BLaER1 treated with 17β-estradiol and CSF1 and Interleukin-3, amounts not matched to agents 10 nM and 100 nM (cell line): ENCODE results near the gene STK32B.
"Not testable (repeated sequence)": the region's sequence is repeated elsewhere in the genome, so short reads cannot be mapped to it uniquely, and the experiment has no call there.

Experiments
- H3K27ac ChIP-seq, 11 experiments: shearing (Covaris generic); formaldehyde crosslinking; 2 replicates each; pipeline ENCODE4 v1.8.1; 2022
- H3K27me3 ChIP-seq, 11 experiments: shearing (Covaris generic); formaldehyde crosslinking; 2 replicates each; pipeline ENCODE4 v1.8.1; 2022
- H3K36me3 ChIP-seq, 11 experiments: shearing (Covaris generic); formaldehyde crosslinking; 2 replicates each; pipeline ENCODE4 v1.8.1; 2022
- H3K4me1 ChIP-seq, 10 experiments: shearing (Covaris generic); formaldehyde crosslinking; 2 replicates each; pipeline ENCODE4 v1.8.1; 2022
- H3K4me2 ChIP-seq, 11 experiments: shearing (Covaris generic); formaldehyde crosslinking; 2 replicates each; pipeline ENCODE4 v1.8.1; 2022
- H3K4me3 ChIP-seq, 10 experiments: shearing (Covaris generic); formaldehyde crosslinking; 2 replicates each; pipeline ENCODE4 v1.8.1; 2022
- H3K9ac ChIP-seq, 11 experiments: shearing (Covaris generic); formaldehyde crosslinking; 2 replicates each; pipeline ENCODE4 v1.8.1; 2022
- H3K9me3 ChIP-seq, 11 experiments: shearing (Covaris generic); formaldehyde crosslinking; replicated peaks in 1 of 11; 2 replicates each; pipeline ENCODE4 v1.8.1; 2022
- H4K20me1 ChIP-seq, 11 experiments: shearing (Covaris generic); formaldehyde crosslinking; 2 replicates each; pipeline ENCODE4 v1.8.1; 2022
- Cebpa-rat ChIP-seq, 11 experiments: shearing (Covaris generic); IDR thresholded peaks; 2 replicates each; pipeline ENCODE4 v1.8.1; 2022

The STK32B gene

GRCh38 chr4:5260121-5260520 lies 208.8 kb downstream of the STK32B start:
- no peaks in the 10 kb centered on the region; a peak in 1 of 22 replicates for H4K20me1 ChIP-seq
- no peak overlapping the region for H3K27ac ChIP-seq
- H3K36me3 ChIP-seq: no peaks in the 10 kb centered on the region
- H3K4me3 ChIP-seq: no peak overlapping the region
- no peaks in the 10 kb centered on the region for H3K9me3 ChIP-seq
- no peak overlapping the region for H3K9ac ChIP-seq
- H3K27me3 ChIP-seq: no peaks in the 10 kb centered on the region
- TF ChIP-seq Cebpa-rat (IDR thresholded peaks at IDR 0.05): no peak
- H3K4me2 ChIP-seq: no peak overlapping the region
- H3K4me1 ChIP-seq: no peaks in the 10 kb centered on the region

GRCh38 chr4:5261866-5262265 lies 210.6 kb downstream of the STK32B start:
- H3K36me3 ChIP-seq: no peaks in the 10 kb centered on the region
- no peaks in the 10 kb centered on the region for H3K9me3 ChIP-seq
- H3K4me1 ChIP-seq: no peaks in the 10 kb centered on the region
- no peak for TF ChIP-seq Cebpa-rat (IDR thresholded peaks at IDR 0.05)
- H3K27ac ChIP-seq: no peak overlapping the region
- no peaks in the 10 kb centered on the region; a peak in 1 of 22 replicates for H4K20me1 ChIP-seq
- H3K4me2 ChIP-seq: no peak overlapping the region
- H3K27me3 ChIP-seq: no peaks in the 10 kb centered on the region
- no peak overlapping the region for H3K4me3 ChIP-seq
- no peak overlapping the region for H3K9ac ChIP-seq

- Histone ChIP-seq H3K9me3 (no peaks in the 10 kb centered on the region), H3K4me2 (no peak overlapping the region), H3K9ac (no peak overlapping the region), H3K36me3 (no peaks in the 10 kb centered on the region), H4K20me1 (no peaks in the 10 kb centered on the region), H3K27ac (no peak overlapping the region), H3K27me3 (no peaks in the 10 kb centered on the region), H3K4me3 (no peak overlapping the region), H3K4me1 (no peaks in the 10 kb centered on the region)
- no peak for TF ChIP-seq Cebpa-rat (IDR thresholded peaks at IDR 0.05)
Observed at GRCh38 chr4:5266991-5267390, 215.7 kb downstream of the STK32B start.

- Histone ChIP-seq H3K27ac (no peak overlapping the region), H3K9me3 (no peaks in the 10 kb centered on the region), H3K4me3 (no peak overlapping the region), H3K4me2 (no peak overlapping the region), H4K20me1 (no peaks in the 10 kb centered on the region), H3K27me3 (no peaks in the 10 kb centered on the region), H3K9ac (no peak overlapping the region), H3K36me3 (no peaks in the 10 kb centered on the region), H3K4me1 (no peaks in the 10 kb centered on the region)
- TF ChIP-seq Cebpa-rat (IDR thresholded peaks at IDR 0.05): no peak
Observed at GRCh38 chr4:5267408-5267807, 216.1 kb downstream of the STK32B start.

- Histone ChIP-seq H3K4me3 (no peak overlapping the region), H3K4me1 (peaks cover 0 to 28% (median 0%) of the 10 kb centered on the region in 10 experiments; a peak in 4 of 20 replicates)
- TF ChIP-seq Cebpa-rat (IDR thresholded peaks at IDR 0.05): no peak
Observed at GRCh38 chr4:5276475-5277075, 225.3 kb downstream of the STK32B start.

DNA sequence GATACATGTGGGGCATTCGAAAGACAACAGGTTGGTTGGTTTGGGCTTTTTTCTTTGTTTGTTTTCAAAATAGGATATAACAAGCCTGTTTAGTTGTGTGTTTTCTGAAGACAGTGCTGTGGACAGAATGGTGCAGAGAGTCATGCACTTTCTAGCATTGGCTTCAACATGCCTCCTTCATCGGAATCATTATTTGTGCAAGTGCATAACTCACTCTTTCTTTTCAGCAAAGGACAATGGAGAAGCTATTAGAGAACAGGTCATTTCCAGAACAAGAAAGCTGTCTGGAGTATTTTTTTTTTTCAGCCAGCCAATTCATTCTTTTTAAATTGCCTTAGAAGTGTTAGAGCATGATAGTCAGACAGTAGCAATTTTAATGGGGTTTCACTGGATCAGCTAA lies 225.8 kb downstream of the STK32B start:
- Histone ChIP-seq H4K20me1 (no peaks in the 10 kb centered on the region), H3K27me3 (no peaks in the 10 kb centered on the region), H3K36me3 (no peaks in the 10 kb centered on the region), H3K27ac (no peak overlapping the region), H3K9me3 (peaks cover 0 to 28% (median 7%) of the 10 kb centered on the region in 11 experiments; a peak in 7 of 22 replicates), H3K4me1 (peaks cover 0 to 28% (median 0%) of the 10 kb centered on the region in 10 experiments; a peak in 4 of 20 replicates), H3K4me2 (no peak overlapping the region), H3K9ac (no peak overlapping the region), H3K4me3 (no peak overlapping the region)
- TF ChIP-seq Cebpa-rat (IDR thresholded peaks at IDR 0.05): no peak

More at GRCh38 chr4:5276475-5277075, 225.3 kb downstream of the STK32B start:
- H3K9me3 ChIP-seq: peaks cover 0 to 28% (median 7%) of the 10 kb centered on the region in 11 experiments; a peak in 7 of 22 replicates
- H3K27ac ChIP-seq: no peak overlapping the region
- H3K4me2 ChIP-seq: no peak overlapping the region
- H3K36me3 ChIP-seq: no peaks in the 10 kb centered on the region
- no peaks in the 10 kb centered on the region for H4K20me1 ChIP-seq
- no peak overlapping the region for H3K9ac ChIP-seq
- no peaks in the 10 kb centered on the region for H3K27me3 ChIP-seq

- H3K27me3 ChIP-seq: no peaks in the 10 kb centered on the region
Observed at GRCh38 chr4:5278213-5278612, 226.9 kb downstream of the STK32B start.

GRCh38 chr4:5280069-5280468 lies 228.8 kb downstream of the STK32B start:
- H4K20me1 ChIP-seq, H3K9ac ChIP-seq, H3K27me3 ChIP-seq, H3K27ac ChIP-seq, H3K4me3 ChIP-seq, H3K36me3 ChIP-seq: not testable (repeated sequence)
- peaks cover 0 to 35% (median 0%) of the 10 kb centered on the region in 10 experiments; a peak in 4 of 20 replicates for H3K4me1 ChIP-seq
- H3K4me2 ChIP-seq: peak overlapping the region in 2 of 11 experiments; percentile 54 to 57; a peak in 4 of 22 replicates
- peaks cover 0 to 20% (median 0%) of the 10 kb centered on the region in 11 experiments; a peak in 5 of 22 replicates for H3K9me3 ChIP-seq

More at GRCh38 chr4:5278213-5278612, 226.9 kb downstream of the STK32B start:
- Histone ChIP-seq H3K9me3 (peaks cover 0 to 28% (median 7%) of the 10 kb centered on the region in 11 experiments; a peak in 7 of 22 replicates), H3K4me1 (peaks cover 0 to 35% (median 0%) of the 10 kb centered on the region in 10 experiments; a peak in 4 of 20 replicates), H3K4me3 (no peak overlapping the region), H3K4me2 (no peak overlapping the region), H3K36me3 (no peaks in the 10 kb centered on the region), H3K27ac (no peak overlapping the region), H4K20me1 (no peaks in the 10 kb centered on the region), H3K9ac (no peak overlapping the region)
- TF ChIP-seq Cebpa-rat (IDR thresholded peaks at IDR 0.05): no peak

DNA sequence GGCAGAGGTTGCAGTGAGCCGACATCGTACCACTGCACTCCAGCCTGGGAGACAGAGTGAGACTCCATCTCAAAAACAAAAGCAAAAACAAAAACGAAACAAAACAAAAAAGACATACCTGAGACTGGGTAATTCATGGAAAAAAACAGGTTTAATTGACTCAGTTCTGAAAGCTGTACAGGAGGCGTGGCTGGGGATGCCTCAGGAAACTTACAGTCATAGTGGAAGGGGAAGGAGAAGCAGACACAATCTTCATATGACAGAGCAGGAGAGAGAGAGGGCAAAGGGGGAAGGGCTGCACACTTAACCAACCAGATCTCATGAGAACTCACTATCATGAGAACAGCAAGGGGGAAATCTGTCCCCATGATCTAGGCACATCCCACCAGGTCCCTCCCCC lies 229.5 kb downstream of the STK32B start:
- Histone ChIP-seq H3K36me3 (no peaks in the 10 kb centered on the region), H3K27me3 (no peaks in the 10 kb centered on the region), H3K4me2 (peak overlapping the region in 3 of 11 experiments; percentile 19 to 57 (median 54); a peak in 4 of 22 replicates), H3K4me3 (no peak overlapping the region), H3K4me1 (peaks cover 0 to 35% (median 0%) of the 10 kb centered on the region in 10 experiments; a peak in 4 of 20 replicates), H4K20me1 (no peaks in the 10 kb centered on the region), H3K9me3 (peaks cover 0 to 16% (median 0%) of the 10 kb centered on the region in 11 experiments; a peak in 3 of 22 replicates), H3K27ac (no peak overlapping the region), H3K9ac (no peak overlapping the region)
- TF ChIP-seq Cebpa-rat (IDR thresholded peaks at IDR 0.05): no peak

- TF ChIP-seq Cebpa-rat (IDR thresholded peaks at IDR 0.05): no peak
- Histone ChIP-seq H3K9me3 (peaks cover 0 to 3% (median 0%) of the 10 kb centered on the region in 11 experiments; a peak in 3 of 22 replicates), H3K4me1 (peaks cover 0 to 33% (median 0%) of the 10 kb centered on the region in 10 experiments; a peak in 4 of 20 replicates), H3K36me3 (no peaks in the 10 kb centered on the region), H3K4me2 (no peak overlapping the region), H4K20me1 (no peaks in the 10 kb centered on the region), H3K27me3 (no peaks in the 10 kb centered on the region), H3K4me3 (no peak overlapping the region), H3K9ac (no peak overlapping the region), H3K27ac (no peak overlapping the region)
Observed at GRCh38 chr4:5283837-5284236, 232.6 kb downstream of the STK32B start.
